Gastroesophageal sphincter (tissue), 3 donors: ENCODE measurements around the gene TBC1D3I.

Experiments used
- EP300 ChIP-seq: sonication (generic); formaldehyde crosslinking; IDR thresholded peaks from one replicate; pipeline ENCODE4 v1.6.1; 2017; ENCODE audit warnings: antibody characterized with exemption, mild to moderate bottlenecking
- POLR2A ChIP-seq, 2 donors: fragments of 450-650 bp; IDR thresholded peaks; one replicate each; pipeline ENCODE4 v1.6.1; 2017; ENCODE audit warnings: antibody characterized with exemption in 2 of 2, mild to moderate bottlenecking in 2 of 2, moderate library complexity in 1 of 2
- POLR2AphosphoS5 ChIP-seq: sonication (generic); formaldehyde crosslinking; IDR thresholded peaks from one replicate; pipeline ENCODE4 v1.6.1; 2017; ENCODE audit warnings: antibody characterized with exemption
- TF ChIP-seq, protein P1 (sequence below), 4 experiments: fragments of 200-600 bp in 2 of 4; fragments of 450-650 bp in 2 of 4; sonication (generic) in 1 of 4; IDR thresholded peaks; one replicate each; pipeline ENCODE4 v1.5.1; 2017 to 2019; ENCODE audit warnings: antibody characterized with exemption in 4 of 4, mild to moderate bottlenecking in 2 of 4, moderate library complexity in 2 of 4

DNA sequence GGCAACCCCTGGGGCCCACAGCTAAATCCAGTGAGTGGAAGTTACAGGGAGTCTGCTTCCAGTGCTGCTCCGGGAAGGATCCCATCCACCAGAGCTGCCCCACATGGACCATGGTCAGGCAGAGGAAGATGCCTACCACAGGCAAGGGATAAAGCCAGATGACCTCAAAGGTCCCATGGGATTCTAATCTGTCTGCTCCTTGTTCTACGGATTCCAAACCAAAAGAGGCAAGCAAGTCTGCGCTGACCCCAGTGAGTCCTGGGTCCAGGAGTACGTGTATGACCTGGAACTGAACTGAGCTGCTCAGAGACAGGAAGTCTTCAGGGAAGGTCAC is 52.1 kb downstream of the TBC1D3I start:
- TF ChIP-seq, protein P1, sequence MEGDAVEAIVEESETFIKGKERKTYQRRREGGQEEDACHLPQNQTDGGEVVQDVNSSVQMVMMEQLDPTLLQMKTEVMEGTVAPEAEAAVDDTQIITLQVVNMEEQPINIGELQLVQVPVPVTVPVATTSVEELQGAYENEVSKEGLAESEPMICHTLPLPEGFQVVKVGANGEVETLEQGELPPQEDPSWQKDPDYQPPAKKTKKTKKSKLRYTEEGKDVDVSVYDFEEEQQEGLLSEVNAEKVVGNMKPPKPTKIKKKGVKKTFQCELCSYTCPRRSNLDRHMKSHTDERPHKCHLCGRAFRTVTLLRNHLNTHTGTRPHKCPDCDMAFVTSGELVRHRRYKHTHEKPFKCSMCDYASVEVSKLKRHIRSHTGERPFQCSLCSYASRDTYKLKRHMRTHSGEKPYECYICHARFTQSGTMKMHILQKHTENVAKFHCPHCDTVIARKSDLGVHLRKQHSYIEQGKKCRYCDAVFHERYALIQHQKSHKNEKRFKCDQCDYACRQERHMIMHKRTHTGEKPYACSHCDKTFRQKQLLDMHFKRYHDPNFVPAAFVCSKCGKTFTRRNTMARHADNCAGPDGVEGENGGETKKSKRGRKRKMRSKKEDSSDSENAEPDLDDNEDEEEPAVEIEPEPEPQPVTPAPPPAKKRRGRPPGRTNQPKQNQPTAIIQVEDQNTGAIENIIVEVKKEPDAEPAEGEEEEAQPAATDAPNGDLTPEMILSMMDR (IDR thresholded peaks at IDR 0.05): no peak
- TF ChIP-seq POLR2AphosphoS5 (no peak), POLR2A (IDR thresholded peaks at IDR 0.05) (no peak), EP300 (no peak)
